NOMO-1 (cell line): ENCODE measurements around the gene RAB7A.

Source experiments
- DNase-seq, 2 experiments: peaks; one replicate each; lab custom pipeline; 2025; ENCODE audit not compliant: unreplicated experiment in 2 of 2; lab: John Stamatoyannopoulos, UW

RAB7A gene

DNA sequence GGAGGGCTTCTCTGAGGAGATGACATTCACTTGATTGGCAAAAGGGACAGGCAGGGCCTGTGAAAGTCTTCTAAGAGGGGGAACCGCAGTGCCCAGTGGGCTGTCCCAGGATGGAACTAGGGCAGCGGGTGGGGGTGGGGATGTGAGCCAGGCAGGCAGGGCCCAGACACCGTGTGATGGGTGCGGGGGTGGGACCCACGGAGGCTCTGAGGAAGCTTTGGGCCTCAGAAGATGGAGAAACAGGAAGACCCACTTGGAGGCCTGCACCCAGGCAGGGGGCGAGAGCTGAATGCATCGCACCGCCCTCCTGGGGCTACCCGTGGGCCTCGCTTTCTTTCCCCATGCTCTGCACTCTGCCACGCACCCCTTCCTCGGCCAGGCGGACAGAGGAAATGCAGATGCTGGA is 120.5 kb downstream of the RAB7A start:
- DNase-seq = peak; percentile 82 to 88

DNA sequence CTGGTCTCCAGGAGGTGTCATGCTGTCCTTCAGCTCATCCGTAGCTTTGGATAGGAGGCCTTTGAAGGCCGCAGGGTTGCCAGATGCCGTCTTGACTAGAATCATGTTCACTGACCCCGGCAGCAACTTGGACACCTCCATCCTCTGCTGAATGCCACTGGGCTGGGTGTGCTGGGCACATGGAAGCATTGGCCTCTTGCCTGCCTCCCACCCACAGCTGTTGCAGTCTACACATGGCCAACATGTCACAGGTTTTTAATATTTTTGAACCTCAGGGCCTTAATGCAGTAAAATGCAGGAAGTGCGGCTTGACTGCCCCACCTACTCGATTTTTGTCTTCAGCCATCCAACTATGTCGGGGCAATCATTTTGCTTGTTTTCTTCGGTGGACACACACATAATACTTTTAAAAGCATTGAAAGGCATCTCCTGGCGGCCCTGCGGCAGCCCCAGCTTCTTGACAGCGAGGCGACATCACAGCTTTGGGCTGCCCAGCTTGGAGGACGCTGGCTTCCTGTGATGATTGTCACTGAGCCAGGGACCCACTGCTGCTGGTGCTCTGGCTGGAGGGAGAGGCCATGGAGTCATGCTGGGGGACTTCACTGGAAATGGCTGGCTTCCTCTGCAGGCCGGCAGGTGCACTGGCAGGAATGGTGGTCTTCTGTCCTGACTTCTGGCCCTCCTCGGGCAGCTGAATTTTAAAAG is 121.8 kb downstream of the RAB7A start:
- DNase-seq = no peak

DNA sequence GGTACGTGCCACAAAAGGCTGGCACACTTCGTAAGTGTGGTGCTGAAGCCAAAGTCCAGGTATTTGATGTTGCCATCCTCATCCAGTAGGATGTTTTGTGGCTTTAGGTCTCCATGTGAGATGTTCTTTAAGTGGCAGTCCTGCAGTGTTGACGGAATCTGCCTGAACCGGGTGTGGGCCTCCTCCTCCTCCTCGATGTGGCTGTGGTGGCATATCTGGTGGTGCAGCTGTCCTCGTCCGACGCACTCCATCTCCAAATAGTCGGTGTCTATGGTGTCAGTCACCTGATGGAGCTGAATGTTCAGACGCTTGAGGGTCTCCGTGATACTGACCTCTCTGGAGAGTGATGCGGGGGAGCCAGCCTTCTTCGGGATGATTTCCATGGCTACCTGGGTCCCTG is 123.0 kb downstream of the RAB7A start:
- DNase-seq = no peak

DNA sequence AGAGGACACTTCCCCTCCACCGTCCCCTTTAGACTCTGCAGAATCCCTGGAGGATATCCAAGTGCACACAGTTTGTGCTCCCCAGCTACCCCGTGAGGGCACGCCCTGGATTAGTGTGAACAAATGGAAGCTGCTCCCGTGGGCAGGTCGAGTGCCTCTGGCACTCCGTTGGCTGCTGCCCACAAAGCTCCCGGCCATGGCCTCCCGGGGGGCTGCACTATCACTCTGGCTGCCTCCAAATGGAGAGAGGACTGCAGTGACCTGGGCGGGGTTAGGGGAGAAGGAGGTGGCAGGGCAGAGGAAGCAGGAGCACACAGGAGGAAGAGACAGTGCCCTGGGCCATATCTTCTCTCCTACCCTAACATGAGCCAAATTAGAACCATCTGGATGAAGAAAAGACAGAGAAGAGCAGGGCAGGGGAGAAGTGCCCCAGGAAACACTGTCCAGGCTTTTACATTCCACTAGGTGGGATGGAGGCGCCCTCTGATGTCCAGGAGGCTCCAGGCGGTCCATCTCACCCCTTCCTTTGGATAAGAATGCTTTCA is 124.0 kb downstream of the RAB7A start:
- no peak for DNase-seq

DNA sequence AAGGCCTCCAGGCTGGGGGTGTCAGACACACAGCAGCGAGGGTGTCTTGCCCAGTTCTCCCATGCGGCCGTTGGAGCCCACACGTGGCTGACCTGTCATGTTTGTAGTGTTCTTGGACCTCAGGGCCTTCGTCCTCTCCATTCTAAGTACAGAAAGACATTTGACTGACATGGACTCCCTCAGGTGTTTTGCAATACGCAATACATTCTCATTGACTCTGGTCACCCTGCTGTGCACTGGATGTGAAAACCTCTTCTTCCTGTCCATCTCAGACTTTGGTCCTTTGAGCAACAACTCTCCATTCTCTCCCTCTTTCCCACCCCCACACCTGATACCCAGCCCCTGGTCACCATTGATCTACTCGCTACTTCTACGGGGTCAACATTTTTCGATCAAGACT is 124.6 kb downstream of the RAB7A start:
- DNase-seq = no peak

GRCh38 chr3:128851601-128852000 is 125.6 kb downstream of the RAB7A start:
- DNase-seq = no peak

- no peak for DNase-seq
Measured at GRCh38 chr3:128853826-128854225, 127.8 kb downstream of the RAB7A start.

- DNase-seq = peak; percentile 93 to 99
Measured at GRCh38 chr3:128854475-128854874, 128.5 kb downstream of the RAB7A start.

DNA sequence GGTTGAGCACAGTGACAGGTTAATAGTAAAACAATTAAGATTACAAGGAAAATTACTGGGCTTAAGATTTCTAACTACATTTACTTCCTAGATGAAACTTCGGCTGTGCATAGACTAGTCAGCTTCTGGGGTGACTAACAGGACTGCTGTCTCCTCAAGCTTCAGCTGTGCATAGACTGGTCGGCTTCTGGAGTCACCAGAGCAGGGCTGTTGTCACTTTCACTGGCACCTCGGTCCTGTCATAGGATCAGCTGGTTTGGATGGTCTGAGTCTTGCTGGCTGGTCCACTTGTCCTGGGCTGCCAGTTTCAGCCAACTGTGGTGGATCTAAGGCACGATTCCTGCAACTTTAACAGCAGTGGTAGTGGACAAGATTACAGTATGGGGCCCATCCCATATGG is 129.6 kb downstream of the RAB7A start:
- DNase-seq = no peak

DNA sequence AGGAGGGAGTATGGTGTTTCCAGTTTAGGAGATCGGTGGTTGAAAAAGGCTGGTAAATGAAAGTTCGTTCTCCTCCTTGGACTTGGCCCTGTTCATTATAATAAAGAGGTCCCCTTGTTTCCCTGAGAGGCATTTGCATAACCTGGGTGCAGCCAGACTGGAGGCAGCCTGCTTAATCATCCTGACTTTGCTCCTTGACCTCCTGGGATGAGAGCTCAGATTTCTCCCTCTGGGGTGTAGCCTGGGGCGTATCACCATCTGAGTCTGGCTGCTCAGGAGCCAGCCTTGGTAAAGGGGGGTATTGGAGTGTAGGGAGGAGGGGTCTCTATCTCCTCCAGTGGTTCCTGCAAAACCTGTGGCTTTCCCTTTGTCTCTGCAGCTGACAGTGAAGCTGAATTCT is 132.2 kb downstream of the RAB7A start:
- DNase-seq = no peak

DNA sequence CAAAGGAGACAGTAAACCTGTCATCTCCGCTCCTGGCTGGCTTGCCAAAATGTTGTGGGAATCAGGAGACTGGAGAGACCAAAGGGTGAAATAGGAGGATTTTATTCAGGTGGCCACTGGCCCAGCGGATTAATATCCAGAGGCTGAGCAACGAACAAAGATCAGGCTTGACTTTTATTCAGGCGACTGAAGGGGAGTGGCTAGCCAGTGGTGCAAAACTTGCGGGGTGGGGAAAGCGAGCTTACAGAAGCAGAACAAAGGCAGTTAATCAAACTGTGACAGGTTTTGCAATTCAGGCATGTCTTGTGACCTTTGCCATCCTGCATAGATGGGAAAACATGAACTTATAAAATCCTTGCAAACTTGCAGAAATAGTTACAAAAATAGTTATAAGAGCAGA is 133.6 kb downstream of the RAB7A start:
- peak in 1 of 2 experiments; percentile 49 for DNase-seq

- DNase-seq = no peak
Measured at GRCh38 chr3:128861491-128861890, 135.5 kb downstream of the RAB7A start.

GRCh38 chr3:128863560-128863959 is 137.6 kb downstream of the RAB7A start:
- DNase-seq = no peak
